ENCODE measurements around the gene TARM1.

Gene TARM1

GRCh38 chr19:54063350-54064116 lies 17.6 kb downstream of the TARM1 start, which contains the start of gene VSTM1:
VSTM1 (minus strand) TSS chr19:54063897; CDS start chr19:54063777, 120 bp downstream.
- no peak for TF ChIP-seq CTCF (IDR thresholded peaks at IDR 0.05)

GRCh38 chr19:54062643-54063042 lies 18.5 kb downstream of the TARM1 start:
- TF ChIP-seq CTCF (IDR thresholded peaks at IDR 0.05), result no peak

- no peak for TF ChIP-seq CTCF (IDR thresholded peaks at IDR 0.05)
Measured at GRCh38 chr19:54047616-54048015, 33.5 kb downstream of the TARM1 start.

- TF ChIP-seq CTCF (IDR thresholded peaks at IDR 0.05), result no peak
Measured at GRCh38 chr19:54045771-54046170, 35.4 kb downstream of the TARM1 start.

GRCh38 chr19:54042989-54043388 lies 38.2 kb downstream of the TARM1 start:
- no peak for TF ChIP-seq CTCF (IDR thresholded peaks at IDR 0.05)

- no peak for TF ChIP-seq CTCF (IDR thresholded peaks at IDR 0.05)
Measured at GRCh38 chr19:54041969-54042606, 39.1 kb downstream of the TARM1 start.

- TF ChIP-seq CTCF (IDR thresholded peaks at IDR 0.05), result no peak
Measured at GRCh38 chr19:54040003-54040402, 41.2 kb downstream of the TARM1 start.
